Measurements from ENCODE around the gene RNF166.

The RNF166 gene

DNA sequence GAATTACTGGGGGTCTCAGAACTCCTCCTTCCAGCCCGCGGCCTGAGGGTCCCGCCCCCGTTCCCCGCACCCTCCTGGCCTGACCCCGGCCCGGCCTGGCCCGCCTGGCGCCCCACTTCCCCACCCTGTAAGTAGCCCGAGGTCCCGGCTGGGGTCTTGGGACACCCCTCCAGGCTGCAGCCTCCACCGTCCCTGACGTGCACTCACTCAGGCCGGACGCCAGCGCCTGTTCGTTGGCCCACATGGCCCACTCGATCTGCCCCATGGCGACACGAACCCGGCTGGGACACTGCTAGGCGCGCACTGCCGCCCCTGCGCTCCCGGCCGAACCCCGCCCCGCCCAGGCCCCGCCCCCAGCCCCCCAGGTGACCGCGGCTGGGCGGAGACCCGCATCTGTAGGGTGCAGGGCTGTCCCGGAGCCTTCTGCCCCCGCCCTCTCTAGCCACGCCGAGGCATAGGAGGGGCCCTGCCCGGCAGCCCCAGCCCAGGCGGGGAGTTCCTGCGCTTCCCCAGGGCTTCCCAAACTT lies 55.4 kb downstream of the RNF166 start, which contains the start of gene CYBA:
CYBA (minus strand) TSS at position 305 of the 527 bp plus-strand sequence; CDS start at position 265, 40 bp downstream.
- peak within 1 kb of the TSS; percentile 78 for H3K4me3 ChIP-seq (ENCODE audit: low read length)

DNA sequence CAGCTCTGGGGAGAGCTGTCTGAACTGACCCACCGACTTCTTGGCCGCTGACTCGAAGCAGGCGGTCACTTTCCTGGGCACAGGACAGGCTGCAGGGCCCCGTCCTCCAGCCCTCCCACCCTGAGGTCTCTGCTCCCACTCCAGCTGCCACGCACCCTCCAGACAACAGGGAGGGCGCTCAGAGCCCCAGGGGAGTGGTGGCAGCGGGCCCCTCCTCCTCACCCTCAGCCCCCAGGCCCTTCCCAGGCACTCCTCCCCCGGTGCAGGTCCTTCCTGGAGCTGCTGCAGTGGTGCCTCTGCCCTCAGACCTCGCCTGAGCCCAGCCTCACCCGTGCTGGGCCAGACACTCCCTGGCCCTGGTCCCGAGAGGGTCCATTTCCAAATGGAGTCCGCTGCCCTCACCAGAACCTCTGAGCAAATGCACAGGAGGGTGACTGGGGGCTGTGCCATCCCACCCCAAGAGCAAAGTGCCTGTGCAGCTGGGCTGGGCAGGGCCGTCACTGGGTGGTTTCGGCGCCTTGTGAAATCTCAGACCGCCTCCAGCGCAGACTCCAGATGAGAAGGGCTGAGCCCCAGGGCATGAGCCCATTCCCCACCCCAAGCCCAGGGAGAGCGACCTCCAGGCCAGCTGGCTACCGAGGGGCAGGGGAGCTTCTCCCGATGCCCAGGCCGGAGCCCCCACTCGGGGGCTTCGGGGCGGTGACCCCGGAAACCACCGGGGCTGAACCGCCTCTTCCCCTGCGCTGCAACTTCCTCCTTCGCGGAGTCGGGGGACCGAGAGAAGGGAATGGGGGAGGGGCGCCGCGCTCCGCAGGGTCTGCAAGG lies 56.1 kb downstream of the RNF166 start:
- H3K4me3 ChIP-seq (ENCODE audit: low read length) = peak overlapping the region; percentile 78
- TF ChIP-seq ZNF274 (IDR thresholded peaks at IDR 0.05; ENCODE audit: low read depth, low read length) = no peak

More for the DNA sequence above, 55.4 kb downstream of the RNF166 start, which contains the start of gene CYBA:
- TF ChIP-seq ZNF274 (IDR thresholded peaks at IDR 0.05; ENCODE audit: low read depth, low read length) = no peak

DNA sequence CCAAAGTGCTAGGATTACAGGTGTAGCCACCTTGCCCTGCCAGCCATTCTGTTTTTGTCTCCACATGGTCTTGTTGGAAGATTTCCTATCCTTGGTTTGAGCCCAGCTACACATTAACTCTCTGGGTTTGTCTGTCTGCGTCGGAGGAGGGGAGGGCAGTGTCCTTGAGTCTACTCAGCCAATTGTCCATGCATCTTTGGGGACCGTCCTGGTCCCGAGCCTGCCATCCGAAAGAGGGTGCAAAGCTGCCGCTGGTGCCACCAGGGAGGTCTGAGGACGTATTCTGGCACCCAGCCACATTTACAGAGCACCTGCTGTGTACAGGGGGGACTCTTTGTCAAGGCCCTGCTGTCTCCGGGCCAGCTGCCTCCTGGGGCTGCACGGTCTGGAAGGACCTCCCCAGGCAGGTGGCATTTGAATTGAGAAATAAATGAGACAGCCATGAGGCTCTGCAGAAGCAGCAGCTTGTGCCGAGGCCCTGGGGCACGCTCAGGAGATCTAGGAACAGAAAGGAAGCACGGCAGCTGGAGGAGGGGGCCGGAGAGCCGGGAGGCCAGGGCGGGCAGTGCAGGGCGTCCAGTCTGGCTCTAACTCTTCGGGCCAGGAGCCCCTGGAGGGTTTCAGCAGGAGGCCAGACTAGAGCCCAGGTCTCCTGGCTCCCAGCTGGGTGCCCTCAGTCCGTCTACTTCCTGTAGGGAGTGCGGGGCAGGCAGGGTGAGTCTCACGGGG lies 56.8 kb downstream of the RNF166 start:
- TF ChIP-seq ZNF274 (IDR thresholded peaks at IDR 0.05; ENCODE audit: low read depth, low read length) = no peak
- H3K4me3 ChIP-seq (ENCODE audit: low read length) = peak overlapping the region; percentile 78

DNA sequence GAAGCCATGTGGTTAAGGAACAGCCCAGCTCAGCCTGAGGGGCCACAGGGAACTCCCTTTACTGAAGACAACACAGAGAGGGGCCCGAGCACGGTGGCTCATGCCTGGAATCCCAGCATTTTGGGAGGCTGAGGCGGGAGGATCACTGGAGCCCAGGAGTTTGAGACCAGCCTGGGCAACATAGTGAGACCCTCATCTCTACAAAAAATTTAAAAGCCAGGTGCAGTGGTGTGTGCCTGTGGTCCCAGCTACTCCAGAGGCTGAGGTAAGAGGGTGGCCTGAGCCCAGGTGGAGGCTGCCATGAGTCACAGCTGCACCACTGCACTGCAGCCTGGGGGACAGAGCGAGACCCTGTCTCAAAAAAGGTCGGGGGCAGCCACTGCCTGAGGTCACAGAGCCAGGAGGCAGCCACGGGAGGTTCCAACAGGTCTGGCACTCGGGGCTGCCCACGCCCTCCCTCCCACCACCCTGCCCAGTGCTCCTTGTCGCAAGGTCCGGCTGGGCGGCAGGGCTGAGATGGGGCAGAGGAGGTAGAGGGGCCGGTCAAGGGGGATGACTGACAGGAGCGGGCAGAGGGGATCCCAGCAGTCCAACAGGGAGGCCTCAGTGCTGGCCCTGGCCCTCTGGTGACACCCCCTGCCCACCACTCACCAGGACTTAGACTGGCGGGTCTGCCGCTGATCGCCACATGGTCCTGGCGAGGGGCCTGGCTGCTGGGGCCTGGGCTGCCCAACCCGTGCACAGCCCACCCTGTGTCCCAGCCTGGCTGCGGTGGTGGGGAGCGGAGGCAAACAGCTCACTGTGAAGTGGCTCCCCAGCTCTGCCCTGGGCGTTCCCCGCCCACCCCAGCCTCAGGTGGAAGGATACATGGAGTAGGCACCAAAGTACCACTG lies 58.8 kb downstream of the RNF166 start:
- H3K4me3 ChIP-seq (ENCODE audit: low read length) = no peak overlapping the region
- TF ChIP-seq ZNF274 (IDR thresholded peaks at IDR 0.05; ENCODE audit: low read depth, low read length) = no peak

All from GM08714 (cell line).